Stimulated activated CD4-positive, alpha-beta T cell treated with anti-CD3 and anti-CD28 coated beads, Interleukin-2, amount 100 ng/mL, for 24 hours (primary cell): ENCODE results near the gene TMEM240.
A peak's percentile ranks its signal among the peaks of the same experiment; 100 is the strongest.
"Not testable (repeated sequence)": the region's sequence is repeated elsewhere in the genome, so short reads cannot be mapped to it uniquely, and the experiment has no call there.

Experiments
- DNase-seq, 2 donors: peaks; one replicate each; pipeline ENCODE4 v3.0.0-alpha.2; 2020

TMEM240 gene

DNA sequence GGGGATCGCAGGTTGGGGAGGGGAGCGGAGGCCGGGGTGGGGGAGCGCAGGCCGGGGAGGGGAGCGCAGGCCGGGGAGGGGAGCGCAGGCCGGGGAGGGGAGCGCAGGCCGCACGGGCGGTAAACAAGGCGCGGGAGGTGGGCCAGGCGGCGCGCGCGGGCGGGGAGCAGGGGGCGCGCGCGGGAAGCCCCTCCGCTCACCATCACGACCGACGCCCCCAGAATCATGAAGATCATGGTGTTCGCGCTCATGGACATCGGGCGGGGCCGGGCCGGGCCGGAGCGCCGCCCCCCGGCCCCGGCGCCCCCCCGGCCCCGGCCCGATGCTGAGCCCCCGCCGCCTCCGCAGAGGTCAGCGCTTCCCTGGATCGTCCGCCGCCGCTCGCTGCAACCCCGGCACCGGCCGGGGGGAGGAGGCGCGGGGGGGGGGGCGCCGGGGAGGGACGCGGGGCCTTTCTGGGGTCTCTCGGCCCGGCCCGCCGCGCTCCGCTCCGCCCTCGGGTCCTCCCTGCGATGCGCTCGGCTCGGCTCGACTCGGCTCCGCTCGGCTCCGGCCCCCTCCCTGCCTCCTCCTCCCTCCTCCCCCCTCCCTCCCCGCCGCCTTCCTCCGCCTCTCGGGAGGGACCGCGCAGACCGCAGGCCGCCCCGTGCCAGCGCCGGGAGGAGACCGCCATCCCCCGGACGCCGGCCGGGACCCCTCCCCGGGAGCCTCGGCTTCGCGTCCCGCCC lies at the start of gene TMEM240:
TMEM240 (minus strand) TSS at position 535 of the 728 bp plus-strand sequence; CDS start at position 257, 278 bp downstream.
- DNase-seq: peak; percentile 57 to 70

DNA sequence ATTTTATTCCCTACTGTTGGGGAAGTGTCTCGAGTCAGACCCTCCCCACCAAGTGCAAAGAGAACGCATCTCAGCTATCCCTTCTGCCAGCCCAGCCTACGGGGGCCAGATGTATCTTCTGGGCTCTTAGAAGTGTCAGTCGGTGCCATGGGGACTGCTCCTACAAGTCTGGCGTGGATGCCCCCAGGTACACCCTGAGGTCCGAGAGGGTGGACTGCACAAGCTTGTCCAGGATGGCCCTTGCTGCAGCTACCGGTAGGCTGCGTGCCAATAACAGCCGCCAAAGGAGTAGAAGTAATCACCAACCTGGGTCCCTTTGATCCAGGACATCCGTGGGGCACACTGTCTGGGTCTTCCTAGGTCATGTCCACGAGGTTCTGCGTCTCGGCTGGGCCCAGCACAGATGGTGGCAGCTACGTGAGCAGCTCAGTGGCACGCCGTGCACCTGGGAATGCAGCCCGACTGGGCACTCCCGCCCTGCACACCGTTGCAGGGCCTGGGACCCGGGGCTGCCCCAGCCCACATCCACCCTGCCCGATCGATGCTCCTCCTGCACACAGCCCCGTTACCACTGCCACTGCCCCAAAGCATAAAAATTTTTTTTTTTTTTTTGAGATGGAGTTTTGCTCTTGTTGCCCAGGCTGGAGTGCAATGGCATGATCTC lies 43.1 kb upstream of the TMEM240 start:
- no peak for DNase-seq

DNA sequence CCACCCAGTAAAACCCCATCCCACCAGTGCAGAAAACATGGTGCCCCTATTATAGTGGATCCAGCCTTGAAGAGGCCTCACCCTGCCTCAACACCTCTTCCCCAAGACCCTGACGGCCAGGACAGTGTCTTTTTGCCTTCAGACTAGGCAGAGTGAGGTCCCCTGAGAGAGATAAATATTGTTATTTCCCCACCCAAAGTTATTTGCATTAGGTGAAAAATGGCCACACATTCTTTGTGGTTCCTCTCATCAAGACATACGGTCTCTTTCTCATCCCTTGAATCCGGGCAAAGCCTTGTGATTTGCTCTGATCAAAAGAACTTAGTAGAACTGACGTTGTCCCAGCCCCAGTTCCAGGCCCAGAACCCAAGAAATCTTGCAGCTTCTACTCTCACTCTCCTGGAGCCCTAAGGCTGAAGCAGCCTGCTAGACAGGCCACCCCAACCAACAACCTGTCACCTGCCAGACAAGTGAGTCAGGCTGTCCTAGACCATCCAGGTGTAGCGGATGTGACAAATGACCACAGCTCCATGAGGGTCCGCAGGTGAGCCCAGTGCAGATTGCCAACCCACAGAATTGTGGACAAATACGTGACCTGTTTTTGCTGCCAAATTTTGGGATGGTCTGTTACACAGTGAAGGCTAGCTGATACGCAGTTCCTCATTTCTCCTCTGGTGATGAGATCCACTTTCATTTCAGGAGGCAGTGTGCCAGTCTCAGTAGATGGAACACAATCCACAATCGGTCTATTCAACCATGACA lies 42.3 kb upstream of the TMEM240 start:
- DNase-seq: no peak

DNA sequence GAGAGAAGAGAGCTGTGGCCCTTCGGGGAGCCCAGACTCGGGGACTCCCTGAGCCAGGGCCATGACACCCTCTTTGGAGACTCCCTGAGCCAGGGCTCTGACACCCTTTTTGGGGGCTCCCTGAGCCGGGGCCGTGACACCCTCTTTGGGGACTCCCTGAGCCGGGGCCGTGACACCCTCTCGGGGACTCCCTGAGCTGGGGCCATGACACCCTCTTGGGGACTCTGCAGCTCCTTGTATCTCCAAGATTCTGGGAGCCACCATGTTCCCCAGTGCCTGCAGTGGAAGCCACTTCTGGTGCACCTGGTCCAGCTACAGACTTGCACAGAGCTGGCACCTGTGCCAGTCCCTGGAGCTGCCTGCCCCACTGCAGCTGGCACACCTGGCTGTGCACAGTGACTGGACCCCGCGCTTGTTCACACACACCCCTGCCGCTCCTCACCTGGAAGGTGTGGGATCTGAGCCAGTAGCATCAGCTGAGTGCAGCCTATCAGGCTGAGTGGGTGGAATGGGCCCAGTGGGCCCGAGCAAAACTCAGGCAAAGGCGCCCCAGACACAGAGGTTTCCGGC lies 38.0 kb upstream of the TMEM240 start:
- DNase-seq: no peak

DNA sequence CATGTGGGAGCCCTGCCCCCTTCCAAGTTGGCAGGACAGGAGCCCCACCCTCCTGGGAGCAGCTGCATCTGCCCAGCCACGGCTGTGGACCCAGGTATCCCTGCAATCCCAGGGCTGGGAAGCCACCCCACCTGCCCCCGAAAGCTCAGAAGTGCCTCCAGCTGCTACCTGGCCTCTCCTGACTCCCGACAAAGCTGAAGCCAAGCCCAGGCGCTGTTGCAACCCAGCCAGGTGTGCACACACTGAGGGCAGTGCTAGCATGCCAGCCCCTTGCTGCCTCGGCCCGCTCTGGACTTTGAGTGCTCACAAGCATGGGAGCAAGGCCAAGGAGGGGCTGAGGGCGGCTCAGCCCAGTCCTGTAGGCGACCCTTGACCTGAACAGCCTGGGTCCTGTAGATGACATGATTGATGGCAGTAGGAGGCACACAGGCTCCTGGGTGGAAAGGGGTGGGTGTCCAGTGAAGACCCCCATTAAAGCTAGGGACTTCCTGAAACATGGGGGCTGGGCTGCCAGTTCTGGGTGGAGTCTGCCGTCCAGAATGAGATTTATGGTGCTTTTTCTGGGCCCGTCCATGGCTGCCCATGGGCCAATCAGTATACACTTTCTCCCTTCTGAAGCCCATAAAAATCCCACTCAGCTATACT lies 37.1 kb upstream of the TMEM240 start:
- no peak for DNase-seq

DNA sequence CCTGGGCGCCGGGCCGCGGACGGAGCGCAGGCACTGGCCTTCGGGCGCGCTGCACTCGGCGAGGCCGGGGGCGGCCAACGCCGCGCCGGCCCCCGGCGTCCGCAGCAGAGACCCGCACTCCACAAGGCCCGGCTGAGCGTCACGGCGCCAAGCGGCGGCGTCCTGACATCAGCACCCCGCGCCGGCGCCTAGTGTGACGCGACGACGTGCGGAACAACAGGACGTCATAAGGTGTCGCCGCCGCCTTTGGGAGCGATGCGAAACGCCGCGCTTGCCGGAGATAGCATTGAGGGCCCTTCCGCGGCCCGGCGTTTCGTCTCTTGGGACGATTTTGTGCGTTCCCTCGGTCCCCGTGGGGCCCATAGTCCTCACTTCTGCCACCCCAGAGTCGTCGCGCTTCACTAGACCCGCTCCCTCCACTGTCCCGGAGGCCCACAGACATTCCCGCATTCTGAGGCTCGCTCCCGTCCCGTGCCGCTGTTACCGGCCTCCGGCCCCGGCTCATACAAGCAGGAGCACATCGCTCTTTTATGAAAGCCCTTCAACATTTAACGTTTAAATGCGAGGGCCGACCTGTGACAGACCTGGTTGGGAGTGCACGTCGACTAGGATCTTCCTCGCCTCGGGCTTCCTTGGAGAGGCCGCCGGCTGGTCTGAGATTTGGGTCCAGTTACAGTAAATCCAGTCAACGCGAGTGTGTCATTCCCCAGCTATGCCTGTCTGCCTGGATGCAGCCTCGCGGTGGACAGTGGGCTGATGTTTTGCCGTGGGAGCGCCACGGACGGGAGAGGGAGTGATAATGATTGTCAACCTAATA lies 34.5 kb upstream of the TMEM240 start, which contains the start of gene SSU72:
SSU72 (minus strand) TSS at position 143 of the 817 bp plus-strand sequence. CDS start 306 bp downstream, outside the sequence.
- peak; percentile 93 to 95 for DNase-seq

DNA sequence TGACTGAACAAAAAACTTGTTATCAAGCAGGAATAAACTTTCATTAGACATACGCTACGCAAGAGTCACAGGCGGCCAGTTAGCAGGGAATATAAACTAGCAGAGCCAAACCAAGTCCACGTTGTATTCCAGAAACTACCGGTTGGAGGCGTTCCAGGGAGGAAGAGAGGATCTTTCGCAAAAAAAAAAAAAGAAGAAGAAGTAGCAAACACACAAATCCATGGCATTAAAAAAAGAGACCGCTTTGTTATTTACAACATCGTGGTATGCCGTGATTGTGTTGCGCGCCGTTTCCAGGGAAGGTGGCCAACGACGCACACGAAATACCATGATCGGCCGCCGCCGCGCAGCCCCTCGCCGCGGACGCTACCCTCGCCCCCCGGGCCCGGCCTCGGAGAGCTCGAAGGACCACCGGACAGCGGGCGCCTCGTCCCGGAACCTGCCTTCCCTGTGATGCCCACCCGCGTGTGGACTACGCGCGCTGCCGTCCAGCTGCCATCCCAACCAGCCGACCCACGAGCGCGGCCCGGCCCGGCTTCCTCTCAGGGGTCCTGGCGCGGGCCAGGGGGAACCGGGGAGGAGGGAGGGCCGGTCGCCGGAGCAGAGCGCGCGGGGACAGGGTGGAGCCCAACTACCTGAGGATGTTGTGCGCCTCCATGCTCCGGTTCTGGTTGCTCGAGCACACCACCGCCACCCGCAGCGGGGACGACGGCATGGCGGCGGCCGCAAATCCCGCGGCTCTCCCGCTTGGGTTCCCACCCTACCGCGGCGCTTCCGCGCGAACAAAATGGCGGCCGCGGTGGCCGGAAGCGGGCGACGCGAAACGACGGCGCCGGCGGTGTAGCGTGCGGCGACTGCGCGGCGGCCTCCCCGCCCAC lies 33.7 kb upstream of the TMEM240 start:
- peak; percentile 70 to 75 for DNase-seq

DNA sequence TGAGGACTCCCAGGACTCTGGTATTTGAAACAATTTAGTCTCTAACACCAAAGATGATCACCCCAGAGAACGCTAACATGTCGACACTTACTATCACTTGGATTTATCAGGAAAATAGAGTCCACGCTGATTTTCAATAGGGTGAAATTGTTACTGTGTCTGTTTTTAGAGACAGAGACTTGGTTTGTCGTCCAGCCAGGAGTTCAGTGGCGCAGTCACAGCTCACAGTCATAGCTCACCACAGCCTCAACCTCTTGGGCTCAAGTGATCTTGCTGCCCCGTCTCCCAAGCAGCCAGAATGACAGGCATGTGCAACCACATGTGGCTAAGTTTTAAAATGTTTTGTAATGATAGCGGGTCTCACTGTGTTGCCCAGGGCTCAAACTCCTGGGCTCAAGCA lies 28.9 kb upstream of the TMEM240 start:
- DNase-seq: no peak

DNA sequence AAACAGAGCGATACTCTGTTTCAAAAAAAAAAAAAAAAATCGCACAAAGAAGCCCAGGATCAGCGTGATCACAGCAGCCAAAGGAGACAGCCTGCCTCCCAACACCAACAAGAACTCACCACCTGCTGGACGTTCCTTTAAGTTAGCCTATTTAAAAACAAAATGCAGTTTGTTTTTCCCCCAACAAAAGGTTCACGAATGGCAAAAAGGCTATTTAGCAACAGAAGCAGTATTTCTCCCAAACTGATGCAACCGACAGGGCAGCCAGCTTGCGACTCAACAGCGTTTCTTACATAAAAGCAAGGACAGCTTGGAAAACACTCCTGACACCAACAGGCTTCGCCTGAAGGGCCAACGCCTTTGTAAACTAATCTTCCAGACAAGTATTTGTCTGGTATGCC lies 27.5 kb upstream of the TMEM240 start:
- DNase-seq: no peak

DNA sequence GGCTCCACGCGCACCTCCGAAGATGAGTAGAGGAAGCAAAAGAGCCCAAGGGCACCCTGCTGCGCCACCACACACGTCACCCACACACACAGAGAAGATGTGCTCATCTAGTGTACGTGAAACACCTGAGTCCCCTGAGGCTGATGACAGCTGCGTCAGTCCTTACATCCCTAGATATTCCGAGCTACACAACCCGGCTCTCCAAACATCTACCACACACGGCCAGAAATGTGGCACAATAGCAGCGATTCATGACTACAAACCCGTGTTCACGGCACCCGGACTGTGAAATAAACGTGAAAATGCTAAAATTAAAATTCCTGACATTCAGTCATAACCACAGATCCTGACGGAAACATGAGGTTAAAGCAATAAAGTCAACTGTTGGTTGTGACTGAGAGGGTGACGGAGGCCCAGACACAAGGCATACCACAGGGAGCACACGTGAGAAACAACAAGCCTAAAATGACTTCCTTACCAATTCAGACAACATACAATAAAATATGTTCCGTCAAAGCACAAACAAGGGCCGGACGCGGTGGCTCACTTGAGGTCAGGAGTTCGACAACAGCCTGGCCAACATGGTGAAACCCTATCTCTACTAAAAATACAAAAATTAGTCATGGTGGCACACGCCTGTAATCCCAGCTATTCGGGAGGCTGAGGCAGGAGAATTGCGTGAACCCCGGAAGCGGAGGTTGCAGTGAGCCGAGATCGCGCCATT lies 26.9 kb upstream of the TMEM240 start:
- no peak for DNase-seq

DNA sequence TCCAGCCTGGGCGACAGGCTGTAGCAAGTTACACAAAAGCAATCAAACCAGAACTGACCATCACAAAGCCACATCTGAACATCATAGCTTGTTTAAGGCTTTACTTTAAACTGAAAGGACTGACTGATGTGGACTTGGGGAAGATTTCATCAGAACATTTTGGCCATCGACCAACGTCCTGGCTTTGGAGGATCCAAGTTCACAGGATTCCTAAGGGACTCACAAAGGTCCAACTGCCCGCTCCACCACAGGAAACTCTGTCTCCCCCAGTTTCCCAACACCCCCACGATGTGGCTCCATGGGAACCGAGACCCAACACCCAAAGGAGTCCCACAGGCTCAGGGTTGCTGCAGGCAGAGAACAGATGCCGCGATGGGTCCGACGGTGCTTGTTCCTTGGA lies 24.9 kb upstream of the TMEM240 start:
- no peak for DNase-seq

DNA sequence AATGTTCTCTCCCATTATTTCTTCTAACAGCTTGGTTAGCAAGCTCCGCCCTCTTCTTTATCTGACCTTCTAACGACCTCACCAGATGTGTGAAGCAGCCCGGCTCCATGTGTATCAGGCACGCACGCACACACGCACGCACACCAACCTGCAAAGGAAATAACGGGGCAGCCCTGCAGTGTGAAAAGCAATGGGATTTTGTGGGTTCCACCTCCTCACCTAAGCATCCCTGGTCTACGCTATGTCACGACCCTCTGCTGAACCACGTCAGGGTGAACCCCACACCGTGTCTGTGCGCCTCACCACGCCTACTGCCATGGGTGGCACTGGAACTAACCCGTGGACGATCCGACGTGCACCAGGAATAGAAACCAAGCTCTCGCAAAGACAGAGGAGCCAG lies 23.8 kb upstream of the TMEM240 start:
- no peak for DNase-seq

DNA sequence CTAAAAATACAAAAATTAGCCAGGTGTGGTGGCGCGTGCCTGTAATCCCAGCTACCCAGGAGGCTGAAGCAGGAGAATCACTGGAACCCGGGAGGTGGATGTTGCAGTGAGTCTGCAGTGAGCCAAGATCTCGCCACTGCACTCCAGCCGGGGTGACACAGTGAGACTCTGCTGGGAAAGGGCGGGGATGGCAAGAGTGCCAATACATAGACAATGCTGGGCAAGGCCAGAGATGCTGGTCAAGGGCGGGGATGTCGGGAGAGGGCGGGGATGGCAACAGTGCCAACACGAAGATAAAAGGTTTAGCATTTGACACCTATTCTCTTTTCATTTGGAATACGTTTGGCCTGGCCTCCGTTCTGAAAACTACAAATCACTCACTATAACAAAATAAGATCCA lies 23.3 kb upstream of the TMEM240 start:
- DNase-seq: no peak

DNA sequence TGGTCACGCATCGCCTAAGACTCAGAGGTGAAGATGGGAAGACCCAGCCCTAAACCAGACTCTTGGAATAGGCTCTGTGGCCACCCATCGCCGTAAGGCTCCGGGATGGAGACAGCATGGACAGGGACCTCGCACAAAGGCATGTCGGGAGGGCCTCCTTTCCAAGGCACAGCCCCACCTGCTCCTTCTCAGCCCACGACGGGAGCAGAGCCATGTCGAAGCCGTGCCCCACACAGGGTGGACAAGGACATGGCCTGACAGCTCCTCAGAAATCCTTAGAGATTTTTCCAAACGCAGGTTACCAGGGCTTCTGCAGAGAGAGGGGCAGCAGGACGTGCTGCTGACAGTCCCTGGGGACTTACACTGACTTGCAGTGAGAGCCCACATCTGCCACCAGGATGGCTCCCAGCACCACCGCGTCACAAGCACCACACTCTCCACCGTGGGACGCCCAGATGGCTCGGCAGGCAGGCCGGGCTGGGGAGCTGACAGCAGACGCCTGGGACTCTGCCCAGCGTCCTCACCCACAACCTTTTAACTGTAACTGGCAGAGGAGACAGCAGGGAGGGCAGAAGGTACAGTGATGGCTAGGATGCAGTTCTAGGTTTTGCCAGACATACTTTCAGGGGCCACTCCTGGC lies 22.3 kb upstream of the TMEM240 start:
- no peak for DNase-seq

DNA sequence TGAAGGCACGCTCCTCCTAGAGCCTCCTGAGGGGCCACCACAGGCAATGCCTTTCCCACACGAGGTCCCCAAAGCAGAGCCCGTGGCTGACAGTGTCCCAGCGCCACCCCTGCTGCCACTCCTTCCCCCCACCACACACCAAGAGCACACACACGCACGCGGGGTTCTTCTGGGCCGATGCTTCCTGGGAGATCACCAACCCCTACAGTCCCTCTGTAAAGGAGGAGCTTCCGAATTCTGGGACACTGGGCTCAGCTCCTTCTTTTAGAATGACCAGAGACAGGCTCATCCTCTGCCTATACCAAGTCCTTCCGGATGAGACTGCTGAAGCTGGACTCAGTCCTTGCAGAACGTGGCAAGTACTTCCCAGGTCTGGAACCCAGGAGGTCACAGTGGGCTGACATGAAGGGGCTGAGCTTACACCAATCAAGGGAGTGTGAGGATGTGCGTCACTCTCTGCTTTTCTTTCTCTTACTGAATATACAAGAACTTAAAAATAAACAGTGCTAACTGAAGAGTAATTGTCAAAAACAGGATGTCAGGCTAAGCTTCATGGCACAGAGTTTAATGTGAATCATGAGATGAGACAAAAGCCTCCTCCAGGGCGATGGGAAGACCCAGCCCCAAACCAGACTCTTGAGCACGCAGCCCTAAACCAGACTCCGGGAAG lies 21.5 kb upstream of the TMEM240 start:
- no peak for DNase-seq

DNA sequence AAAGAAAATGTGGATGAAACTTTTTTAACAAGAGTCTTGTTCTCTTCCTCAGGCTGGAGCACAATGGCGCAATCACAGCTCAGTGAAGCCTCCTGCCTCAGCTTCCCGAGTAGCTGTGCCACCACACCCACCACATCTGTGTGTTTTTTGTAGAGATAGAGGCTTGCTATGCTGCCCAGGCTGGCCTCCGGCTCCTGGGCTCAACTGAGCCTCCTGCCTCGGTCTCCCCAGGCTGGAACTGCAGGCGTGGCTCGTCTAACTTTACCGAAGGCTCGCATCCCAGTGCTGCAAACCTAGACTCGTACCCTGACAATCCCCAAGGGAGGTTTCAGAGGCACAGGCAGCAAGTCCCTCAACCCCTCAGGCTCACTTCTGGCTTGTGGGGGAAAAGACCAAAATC lies 19.8 kb upstream of the TMEM240 start:
- no peak for DNase-seq

DNA sequence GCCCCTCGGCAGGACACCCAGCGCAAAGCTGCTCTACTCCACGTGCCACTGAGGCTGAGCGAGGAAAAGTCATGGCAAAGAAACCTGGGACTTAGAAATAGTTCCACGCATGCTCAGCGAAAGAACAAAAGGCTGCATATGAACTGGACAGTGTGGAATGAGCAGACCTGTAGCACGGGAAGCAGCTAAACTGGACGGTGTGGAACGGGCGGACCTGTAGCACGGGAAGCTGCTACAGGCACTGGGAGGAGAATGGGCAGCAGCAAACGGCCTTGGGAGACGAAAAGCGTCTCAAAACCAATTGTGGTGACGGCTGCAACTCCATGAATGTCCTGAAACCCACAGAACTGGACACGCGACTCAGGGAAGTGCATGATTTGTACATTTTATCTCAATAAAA lies 18.6 kb upstream of the TMEM240 start:
- DNase-seq: no peak

DNA sequence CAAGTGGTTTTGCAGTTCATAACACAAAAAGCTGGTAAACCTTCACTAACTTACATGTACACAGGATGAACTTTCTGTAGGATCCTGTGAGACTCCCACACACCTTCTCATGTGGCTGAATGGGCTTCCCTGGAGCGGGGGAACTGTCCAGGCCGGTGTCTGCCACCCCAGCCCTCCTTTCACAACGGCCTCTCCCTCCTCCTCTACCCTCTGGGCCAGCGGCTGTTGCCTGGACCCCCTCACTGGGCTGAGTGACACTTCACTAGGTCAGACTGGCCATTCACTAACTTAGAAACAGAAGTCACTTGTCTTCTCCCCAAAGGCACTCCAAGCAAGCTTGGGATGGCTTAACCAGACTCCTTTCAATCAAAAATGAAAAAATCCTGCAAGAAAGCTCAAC lies 18.2 kb upstream of the TMEM240 start:
- no peak for DNase-seq

DNA sequence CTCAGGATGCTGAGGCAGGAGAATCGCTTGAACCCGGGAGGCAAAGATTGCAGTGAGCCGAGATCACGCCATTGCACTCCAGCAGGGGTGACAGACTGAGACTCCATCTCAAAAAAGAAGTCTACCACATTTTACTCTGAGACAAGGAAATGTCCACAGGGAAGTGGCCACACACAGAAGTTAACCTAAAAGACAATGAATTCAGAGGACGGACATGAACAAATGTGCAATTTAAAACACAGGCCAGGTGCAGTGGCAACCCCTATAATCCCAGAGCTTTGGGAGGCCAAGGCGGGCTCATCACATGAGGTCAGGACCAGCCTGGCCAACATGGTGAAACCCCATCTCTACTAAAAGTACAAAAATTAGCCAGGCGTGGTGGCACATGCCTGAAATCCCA lies 17.3 kb upstream of the TMEM240 start:
- not testable (repeated sequence) for DNase-seq
